ENCODE results near the gene CACNA1E. TPM values are rescaled to one million over a fixed set of nuclear protein-coding genes. Genes with fewer than 3 reads are reported as not detected.

Gene CACNA1E
- total RNA-seq, 1 donor from 2014 or later, result 1.2 TPM

DNA sequence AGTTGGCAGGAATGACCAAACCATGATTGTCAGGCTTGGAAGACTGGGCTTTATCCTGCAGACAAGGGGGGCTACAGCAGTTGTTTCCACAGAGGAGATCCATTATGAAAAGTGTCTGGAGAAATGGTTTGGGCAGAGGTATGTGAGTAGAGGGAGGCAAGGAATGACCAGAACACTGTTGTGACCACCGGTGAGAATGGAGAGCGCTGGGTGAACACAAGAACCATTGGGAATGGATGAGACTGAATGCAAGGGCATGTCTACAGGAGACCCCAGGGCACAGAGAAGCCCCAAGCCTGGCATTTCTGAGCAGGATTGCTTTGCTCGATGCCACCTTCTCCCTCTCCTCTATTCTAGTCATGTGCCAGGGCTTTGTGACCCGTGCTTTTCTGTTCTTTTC lies 125.1 kb downstream of the CACNA1E start:
- intact Hi-C loops (cut with micrococcal nuclease), result no loop called here
- DNase-seq, result no peak
- no peak for ATAC-seq

DNA sequence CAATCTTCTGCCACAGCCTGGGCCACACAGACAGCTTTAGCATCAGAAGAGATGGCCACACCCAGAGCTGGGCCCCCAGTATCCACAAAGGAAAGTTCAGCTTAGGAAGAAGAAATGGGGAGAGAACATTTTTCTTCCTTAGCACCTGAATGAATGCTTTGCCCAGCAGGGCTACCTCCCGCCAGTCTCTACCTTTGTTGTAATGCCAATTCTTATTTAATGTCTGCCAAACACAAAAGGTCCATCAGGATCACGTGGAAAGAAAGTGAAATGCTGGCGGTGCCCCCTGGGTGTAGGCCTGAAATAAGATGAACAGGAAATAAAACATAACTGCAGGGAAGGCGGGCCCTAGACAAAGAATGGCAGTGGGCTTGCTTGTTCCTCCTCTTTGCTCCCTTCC lies 125.6 kb downstream of the CACNA1E start:
- ATAC-seq (no peak), DNase-seq (no peak)
- intact Hi-C loops (cut with micrococcal nuclease), result no loop called here

DNA sequence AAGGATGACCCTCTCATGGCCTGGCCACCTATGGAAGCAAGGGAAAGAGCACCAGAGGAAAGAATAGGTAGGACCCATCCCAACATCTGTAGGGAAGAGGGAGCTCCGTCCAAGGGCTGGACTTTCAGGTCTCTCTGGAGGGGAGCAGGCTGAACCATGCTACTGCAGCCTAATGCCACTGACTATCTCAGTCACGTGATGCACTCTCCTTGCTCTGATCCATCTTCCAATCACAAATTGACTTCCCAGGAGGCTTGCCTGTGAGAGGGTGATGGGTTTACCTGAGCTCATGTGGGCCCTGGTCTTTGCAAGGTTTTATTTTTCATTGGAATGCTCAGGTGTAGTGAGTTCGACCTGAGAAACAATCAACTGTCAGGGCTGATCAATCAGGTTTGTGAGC lies 128.8 kb downstream of the CACNA1E start:
- no peak for ATAC-seq
- intact Hi-C loops (cut with micrococcal nuclease), result no loop called here
- no peak for DNase-seq

DNA sequence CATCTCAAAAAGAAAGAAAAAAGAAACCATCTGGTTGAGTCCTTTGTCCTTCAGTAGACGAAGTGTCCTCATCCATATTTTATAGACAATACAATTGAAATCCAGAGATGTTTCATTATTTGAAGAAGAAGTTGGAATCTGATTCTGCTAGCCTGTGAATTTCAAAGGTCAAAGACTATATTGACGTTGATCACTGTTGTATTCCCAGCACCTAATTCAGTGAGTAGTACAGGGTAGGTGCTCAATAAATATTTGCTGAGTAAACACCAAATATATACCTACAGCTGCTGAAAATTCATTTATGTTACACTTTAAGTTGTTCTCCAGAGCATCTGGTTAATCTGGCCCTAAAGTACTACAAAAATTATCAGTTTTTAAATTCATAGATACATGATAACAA lies 135.2 kb downstream of the CACNA1E start:
- ATAC-seq, result no peak
- DNase-seq, result no peak
- intact Hi-C loops (cut with micrococcal nuclease), result no loop called here

DNA sequence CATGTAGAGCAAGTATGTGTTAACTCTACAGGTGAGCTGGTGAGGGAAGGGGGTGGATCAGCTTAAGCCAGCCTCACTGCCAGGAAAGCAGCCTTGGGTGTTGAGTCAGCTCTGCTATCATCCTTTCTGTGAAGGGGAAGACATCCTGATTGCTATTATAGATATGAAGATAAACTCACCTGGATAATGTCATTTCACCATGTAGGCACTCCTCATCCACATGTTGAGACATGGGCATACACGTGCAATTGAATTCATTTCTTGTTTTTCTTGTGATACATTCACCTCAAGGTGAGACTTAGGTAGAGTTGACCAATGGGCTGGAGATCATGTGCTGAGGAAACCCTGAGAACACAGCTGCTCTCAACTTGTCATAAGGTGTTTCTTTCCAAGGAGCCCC lies 136.9 kb downstream of the CACNA1E start:
- ATAC-seq (no peak), DNase-seq (no peak)
- intact Hi-C loops (cut with micrococcal nuclease), result no loop called here

DNA sequence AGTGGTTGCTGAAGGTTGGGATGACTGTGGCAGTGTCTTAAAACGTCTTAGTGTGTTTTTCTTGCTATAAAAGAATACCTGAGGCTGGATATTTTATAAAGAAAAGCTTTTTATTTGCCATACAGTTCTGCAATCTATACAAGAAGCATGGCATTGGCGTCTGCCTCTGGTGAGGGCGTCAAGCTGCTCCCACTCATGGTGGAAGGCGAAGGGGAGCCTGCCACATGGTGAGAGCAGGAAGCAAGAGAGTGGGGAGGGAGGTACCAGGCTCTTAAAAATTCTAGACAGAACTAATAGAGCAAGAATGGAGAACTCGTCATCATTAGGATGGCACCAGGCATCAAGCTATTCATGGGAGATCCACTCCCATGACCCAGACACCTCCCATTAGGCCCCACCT lies 140.5 kb downstream of the CACNA1E start:
- intact Hi-C loops (cut with micrococcal nuclease), result no loop called here
- ATAC-seq (no peak), DNase-seq (no peak)

DNA sequence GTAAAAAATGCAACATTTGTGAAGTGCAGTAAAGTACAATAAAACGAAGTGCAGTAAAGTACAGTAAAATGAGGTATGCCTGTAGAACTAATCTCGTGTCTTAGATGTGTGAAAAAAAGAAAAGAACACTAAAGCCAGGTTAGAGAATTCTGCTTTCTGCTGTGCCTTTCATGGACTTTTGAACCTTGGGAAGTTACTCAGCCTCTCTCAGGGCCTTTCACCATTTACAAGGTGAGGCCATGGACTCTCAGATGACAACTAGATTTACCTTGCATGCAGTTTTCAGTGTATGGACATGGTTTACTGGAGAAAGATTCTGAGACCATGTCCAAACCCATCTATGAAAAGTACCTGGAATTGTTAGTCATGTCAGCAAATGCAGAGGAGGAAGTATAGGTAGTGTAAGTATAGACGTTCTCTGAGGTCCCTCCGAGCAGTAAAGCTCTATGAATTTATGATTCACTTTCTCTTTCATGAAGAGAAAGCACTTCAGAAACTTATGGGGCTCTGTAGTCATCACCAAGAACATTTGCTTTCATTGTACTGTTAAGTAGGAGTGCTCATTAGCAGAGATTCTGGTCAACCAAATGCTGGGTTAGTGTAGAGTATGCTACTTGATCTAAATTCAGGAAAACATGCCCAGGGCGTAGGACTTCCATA lies 143.1 kb downstream of the CACNA1E start:
- intact Hi-C loops (cut with micrococcal nuclease), result no loop called here
- ATAC-seq (no peak), DNase-seq (no peak)

DNA sequence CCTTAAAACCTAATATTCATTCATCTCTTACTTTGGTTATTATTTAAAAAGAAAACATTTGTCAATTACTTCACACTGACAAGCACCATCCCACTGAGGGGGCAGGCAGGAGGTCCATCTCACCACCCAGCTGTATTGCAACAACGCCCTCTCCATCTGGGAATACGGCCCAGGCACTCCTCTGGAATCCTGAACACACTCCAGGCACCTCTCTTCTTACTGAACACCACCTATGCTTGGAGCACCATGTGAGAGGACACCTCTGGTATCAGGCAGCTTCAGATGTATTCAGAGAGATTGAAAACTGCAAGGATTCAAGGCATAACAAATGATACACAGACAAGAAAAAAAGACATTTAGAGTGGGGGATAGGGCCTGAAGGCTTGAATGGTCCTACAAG lies 147.1 kb downstream of the CACNA1E start:
- DNase-seq (no peak), ATAC-seq (no peak)
- intact Hi-C loops (cut with micrococcal nuclease), result no loop called here

DNA sequence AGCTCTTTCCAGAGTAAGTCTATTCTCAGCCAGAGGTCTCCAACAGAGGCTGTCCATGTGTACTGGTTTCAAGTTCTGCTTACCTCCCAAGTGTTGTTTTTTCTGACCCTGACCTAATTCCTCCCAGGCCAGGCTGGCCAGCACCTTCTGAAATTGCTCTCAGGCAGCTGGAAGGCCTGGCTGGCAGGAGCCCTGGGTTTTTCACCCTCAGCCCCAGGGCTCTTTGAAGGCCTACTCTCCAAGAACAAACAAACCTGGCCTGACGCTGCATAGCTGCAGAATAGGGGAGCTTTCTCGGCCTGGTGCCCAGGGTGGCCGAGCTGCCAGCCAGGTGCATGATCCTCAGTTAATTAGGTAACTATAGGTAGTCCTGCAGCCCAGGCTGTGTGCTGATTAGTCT lies 147.5 kb downstream of the CACNA1E start:
- DNase-seq (no peak), ATAC-seq (no peak)
- intact Hi-C loops (cut with micrococcal nuclease), result no loop called here

DNA sequence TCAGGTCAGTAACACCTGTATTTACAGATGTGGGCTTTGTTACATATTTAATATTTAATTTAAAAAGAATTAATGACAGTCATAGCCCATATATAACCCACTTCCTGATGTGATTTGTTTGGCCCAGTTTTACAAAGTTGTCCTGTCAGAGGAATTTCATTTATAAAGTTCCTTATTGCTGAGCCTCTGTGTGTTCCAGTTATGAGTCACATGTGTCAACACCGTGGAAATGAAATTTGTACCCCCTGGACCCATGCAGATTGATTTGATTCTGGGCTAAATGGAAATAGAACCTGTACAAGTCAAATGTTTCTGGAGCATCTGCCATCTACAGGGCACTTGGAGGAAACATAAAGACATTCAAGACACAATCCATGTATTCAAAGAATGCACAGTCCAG lies 149.2 kb downstream of the CACNA1E start:
- intact Hi-C loops (cut with micrococcal nuclease), result no loop called here
- no peak for ATAC-seq

DNA sequence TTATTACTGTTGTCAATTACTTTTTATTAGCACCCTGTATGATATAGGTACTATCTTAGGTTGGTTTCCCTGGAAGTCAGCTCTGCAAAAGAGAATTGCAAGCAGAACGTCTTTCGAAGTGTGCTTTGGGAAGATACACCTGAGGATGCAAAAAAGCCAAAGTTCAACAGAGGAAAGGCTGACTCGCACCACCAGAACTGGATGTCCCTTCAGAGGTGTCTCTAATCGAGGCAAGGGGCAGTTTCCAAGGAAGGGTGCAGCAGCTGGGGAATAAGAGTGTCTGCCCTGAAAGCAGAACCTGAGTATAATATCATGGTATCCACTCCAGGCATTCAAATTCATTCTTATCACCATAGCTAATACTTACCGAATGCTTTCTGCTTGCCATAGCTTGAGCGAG lies 149.6 kb downstream of the CACNA1E start:
- intact Hi-C loops (cut with micrococcal nuclease), result no loop called here
- ATAC-seq (no peak), DNase-seq (no peak)

More for the DNA sequence above, 149.2 kb downstream of the CACNA1E start:
- DNase-seq, result no peak

DNA sequence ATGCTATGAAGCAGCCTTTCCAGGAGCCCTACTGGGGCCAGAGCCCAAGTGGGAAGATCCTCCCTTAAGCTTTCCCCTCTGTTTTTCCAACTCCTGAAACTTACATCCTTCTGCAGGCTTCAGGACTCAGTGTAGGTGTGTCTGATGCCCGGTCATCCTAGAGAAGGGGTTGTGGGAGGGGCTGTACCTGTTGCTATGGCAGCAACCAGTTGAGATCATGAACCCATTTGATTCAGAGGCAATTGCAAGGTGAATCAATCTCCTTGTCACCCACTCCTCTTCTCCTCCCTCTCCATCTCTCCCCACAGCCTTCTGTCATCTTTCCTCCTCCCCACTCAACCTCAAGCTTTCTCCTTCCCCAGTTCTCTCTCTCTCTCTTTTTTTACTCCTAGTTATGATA lies 151.8 kb downstream of the CACNA1E start:
- DNase-seq (no peak), ATAC-seq (no peak)
- intact Hi-C loops (cut with micrococcal nuclease), result no loop called here

DNA sequence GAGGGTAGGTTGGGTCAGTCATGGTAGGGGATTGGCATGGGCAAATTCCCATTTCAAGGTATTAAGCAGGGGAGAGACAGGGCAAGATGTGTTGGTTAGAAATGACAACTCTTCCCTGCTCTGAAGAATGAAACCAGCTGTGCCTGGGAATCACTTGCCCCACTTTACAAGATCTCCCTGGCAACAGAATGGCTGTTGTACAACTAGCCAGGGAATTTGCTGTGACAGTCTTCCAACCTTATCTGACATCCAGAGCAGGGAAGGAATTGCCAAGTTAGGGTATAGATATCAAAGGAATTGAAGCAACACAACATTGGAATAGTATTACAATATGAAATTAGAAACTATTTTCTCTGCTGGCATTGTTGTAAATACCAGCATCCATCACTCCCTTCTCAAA lies 154.7 kb downstream of the CACNA1E start:
- intact Hi-C loops (cut with micrococcal nuclease), result no loop called here
- no peak for DNase-seq
- no peak for ATAC-seq

DNA sequence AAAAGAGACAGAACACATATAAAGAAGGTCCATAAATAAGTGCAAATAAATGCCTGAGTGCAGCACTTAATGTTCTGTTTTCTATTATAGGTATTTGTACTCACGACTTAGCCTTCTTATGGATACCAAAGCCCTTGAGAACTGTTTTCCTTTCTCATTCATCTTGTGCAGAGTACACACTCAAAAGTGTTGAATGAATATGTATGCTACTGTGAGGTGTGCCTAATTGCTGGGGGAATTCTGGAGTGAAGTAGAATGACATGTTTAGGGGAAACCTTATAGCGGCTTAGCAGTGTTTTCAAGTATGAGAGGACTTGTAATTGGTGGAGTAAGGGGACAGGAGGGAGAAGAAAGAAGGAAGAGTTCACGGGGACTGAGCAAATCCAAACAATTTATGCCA lies 157.6 kb downstream of the CACNA1E start:
- no peak for ATAC-seq
- DNase-seq, result no peak
- intact Hi-C loops (cut with micrococcal nuclease), result no loop called here

DNA sequence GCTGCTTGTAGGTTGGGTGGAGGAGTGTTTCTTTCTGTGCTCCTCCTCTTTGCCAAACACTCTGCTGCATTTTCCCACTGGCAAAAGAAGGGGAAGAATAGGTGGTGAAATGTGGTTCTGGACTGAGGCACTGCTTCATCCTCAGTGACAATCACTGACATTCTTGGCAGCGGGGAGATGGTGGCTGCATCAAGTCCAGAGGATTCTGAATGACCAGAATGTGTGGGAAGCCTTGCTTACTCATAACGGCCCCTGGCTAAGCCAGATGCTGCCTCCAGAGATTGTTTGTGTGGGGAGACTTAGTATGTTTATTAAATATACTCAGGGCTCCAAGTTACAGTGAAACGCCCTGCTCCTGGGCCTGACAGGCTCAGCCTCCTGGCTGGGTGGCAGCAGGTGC lies 160.3 kb downstream of the CACNA1E start:
- DNase-seq, result no peak
- intact Hi-C loops (cut with micrococcal nuclease), result no loop called here
- ATAC-seq, result no peak

DNA sequence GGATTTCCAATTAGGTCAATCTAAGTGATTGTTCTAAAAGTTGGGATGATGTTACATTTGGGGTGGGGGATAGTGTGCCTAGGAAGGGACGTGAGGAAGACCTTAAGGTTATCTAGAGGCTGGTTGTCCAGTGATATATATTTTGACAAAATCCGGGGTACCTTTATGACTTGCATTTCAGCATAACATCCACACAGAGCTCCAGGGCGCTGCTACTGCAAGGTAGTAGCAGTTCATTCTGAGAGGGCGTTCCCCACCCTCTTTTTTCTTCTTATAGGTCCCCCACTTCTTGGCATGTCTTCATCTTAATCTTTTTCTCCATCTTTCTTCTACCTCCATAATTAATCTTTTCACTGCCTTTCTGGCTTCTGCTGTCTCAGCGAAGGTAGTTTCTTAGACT lies 161.9 kb downstream of the CACNA1E start:
- ATAC-seq (no peak), DNase-seq (no peak)
- intact Hi-C loops (cut with micrococcal nuclease), result no loop called here

DNA sequence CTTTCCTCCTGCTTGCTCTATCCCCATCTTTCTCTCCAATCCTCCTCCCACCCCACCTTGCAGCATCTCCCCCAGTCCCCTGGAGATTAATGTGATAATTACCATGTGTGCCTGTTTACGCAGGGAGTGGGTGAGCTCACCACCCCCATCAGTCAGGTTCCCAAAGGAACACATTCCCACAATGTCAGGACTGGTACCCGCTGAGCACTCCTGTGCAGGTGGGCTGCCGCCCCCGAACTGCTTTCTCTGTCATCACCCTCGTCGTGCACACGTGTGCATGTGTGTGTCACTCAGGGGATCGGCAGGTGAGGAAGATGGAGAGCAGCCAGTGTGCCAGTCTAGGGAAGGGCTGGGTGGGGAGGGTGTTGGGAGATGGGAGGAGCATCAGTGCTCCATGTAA lies 163.4 kb downstream of the CACNA1E start:
- intact Hi-C loops (cut with micrococcal nuclease), result no loop called here
- ATAC-seq (no peak), DNase-seq (no peak)

DNA sequence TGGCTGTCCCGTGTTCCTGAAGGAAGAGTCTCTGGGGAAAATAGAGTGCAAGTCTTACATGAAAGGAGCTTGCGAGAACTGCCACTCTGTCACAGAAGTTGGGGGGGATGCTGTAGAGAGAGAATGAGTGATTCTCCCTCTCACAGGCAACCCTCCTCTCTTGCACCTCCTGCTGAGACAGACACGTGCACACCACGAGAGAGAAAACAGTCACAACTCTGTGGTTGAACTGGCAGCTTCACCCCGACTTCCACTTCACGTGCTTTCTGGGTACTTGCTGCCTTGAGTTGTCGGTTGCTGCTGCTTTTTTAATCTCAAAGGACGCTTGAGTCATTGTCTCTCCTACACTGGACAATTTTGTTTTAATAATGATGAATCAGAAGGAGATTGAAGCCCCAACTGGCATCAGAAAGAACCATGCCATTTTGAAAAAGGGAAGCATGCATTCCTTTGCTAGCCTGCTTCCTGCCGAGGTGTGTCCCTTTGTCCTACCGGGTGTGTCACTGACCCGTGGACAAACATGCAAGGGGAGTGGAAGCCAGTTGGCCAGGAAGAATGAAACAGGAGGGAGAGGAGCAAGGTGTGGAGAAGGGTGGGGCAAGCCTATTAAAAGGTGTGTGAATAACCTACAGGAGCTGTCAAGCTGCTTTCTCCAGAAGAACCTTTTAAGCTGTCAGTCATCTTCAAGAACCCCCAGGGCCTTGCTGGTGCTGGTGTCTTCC lies 164.2 kb downstream of the CACNA1E start:
- intact Hi-C loops (cut with micrococcal nuclease), result no loop called here
- DNase-seq, result no peak
- ATAC-seq, result no peak

DNA sequence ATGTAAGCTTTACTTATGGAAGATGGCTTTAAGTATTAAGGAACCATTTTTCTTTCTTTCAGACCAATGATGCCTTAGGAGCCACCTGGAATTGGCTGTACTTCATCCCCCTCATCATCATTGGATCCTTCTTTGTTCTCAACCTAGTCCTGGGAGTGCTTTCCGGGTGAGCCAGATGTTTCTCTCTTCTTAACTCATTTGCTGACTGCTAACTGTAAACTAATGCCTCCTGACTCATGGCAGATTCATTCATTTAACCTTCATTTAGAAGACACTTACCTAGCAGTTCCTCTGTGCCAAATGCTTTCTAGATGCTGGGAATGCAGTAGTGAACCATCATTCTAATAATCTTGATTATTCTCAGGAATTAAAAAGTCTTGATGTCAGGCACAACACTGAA lies 168.0 kb downstream of the CACNA1E start:
- intact Hi-C loops (cut with micrococcal nuclease), result no loop called here
- no peak for ATAC-seq
- DNase-seq, result no peak

DNA sequence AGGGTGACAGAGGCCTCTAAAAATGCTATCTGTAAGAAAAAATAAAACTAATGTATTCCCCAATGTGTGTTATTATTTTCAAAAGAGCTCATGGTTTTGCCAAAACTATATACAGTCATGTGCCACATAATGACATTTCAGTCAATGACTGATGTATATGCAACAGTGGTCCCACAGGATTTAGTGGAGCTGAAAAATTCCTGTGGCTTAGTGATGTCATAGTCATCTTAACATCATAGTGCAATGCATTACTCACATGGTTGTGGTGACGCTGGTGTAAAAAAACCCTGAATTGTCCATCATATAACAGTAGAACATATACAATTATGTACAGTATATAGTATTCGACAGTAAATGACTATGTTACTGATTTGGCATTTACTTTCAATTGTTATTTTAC lies 172.4 kb downstream of the CACNA1E start:
- intact Hi-C loops (cut with micrococcal nuclease), result no loop called here
- ATAC-seq, result no peak
- no peak for DNase-seq

DNA sequence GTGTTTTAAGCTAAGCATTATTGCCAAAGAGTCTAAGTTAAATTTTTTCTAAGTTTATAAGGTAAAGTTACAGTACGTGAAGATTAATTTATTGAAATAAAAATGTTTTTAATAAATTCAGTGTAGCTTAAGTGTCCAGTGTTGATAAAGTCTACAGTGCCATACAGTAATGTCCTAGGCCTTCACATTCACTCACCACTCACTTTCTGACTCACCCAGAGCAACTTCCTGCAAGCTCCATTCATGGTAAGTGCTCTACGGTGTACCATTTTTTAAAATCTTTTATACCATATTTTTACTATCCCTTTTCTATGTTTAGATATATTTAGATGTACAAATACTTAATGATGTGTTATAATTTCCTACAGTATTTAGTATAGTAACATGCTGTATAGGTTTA lies 173.2 kb downstream of the CACNA1E start:
- intact Hi-C loops (cut with micrococcal nuclease), result no loop called here
- ATAC-seq (no peak), DNase-seq (no peak)

Data from left ventricle myocardium superior (tissue), 1 donor.